K562 (cell line): Measurements from ENCODE around the gene SPDYE6. TPM values are rescaled to one million over a fixed set of nuclear protein-coding genes. Genes with fewer than 3 reads are reported as not detected.

Source experiments
- FOS ChIP-seq: IDR thresholded peaks from 3 replicates; pipeline ENCODE4 v1.6.1; 2011; ENCODE audit not compliant: insufficient read length; ENCODE audit errors: extremely low read depth
- HSF4 ChIP-seq: fragments of 250-450 bp; sonication (Bioruptor Pico); IDR thresholded peaks from 2 replicates; pipeline ENCODE4 v2.1.2; 2022; ENCODE audit warnings: mild to moderate bottlenecking, moderate library complexity, borderline replicate concordance
- SMARCE1 ChIP-seq: fragments of 450-650 bp; IDR thresholded peaks from 2 replicates; pipeline ENCODE4 v1.7.1; 2016; ENCODE audit warnings: mild to moderate bottlenecking
- ZNF12 ChIP-seq: sonication (generic); formaldehyde crosslinking; IDR thresholded peaks from 2 replicates; pipeline ENCODE4 v1.4.0; 2020; ENCODE audit warnings: mild to moderate bottlenecking, missing genetic modification reagents
- ZNF436 ChIP-seq: fragments of 250-450, 450-650 bp; sonication (Bioruptor Pico); formaldehyde crosslinking; IDR thresholded peaks from 2 replicates; pipeline ENCODE4 v1.7.0; 2020; ENCODE audit warnings: mild to moderate bottlenecking
- polyA plus RNA-seq, 8 experiments: library from polyadenylated mRNA; depleted of rRNA in 4 of 8; stranded (reverse) in 5 of 8; unstranded in 3 of 8; fragments of >200 nt; fragmentation: Nextera tagmentation in 2 of 8; fragmentation: Illumina TruSeq in 1 of 8; extraction: Ambion mirVana in 2 of 8; extraction: Trizol in 1 of 8; gene quantifications; 2 replicates each; pipeline versions ENCODE4 v1.2.1 to v1.2.3, GENCODE V29; 2011 to 2014; ENCODE audit warnings: inconsistent platforms in 1 of 8, missing spikeins in 1 of 8
- total RNA-seq, 7 experiments: library from RNA; depleted of rRNA in 6 of 7; stranded (reverse); fragments of >200 nt in 6 of 7; fragmentation: Illumina TruSeq in 2 of 7; extraction: Trizol in 2 of 7; gene quantifications; 2 replicates each; pipeline versions ENCODE4 v1.2.1 to v1.2.3, GENCODE V29; 2011 to 2021; ENCODE audit warnings: low replicate concordance in 1 of 7
- TF ChIP-seq, protein P1 (sequence below): fragments of 450-650 bp; IDR thresholded peaks from 2 replicates; pipeline ENCODE4 v1.7.1; 2018; ENCODE audit warnings: mild to moderate bottlenecking, low read depth; ENCODE audit not compliant: partially characterized antibody
- TF ChIP-seq, protein P2 (sequence below), 2 experiments: fragments of 450-650 bp; formaldehyde crosslinking in 1 of 2; IDR thresholded peaks; 2 replicates each; pipeline versions ENCODE4 v1.4.0 to v1.6.1; 2014 to 2020; ENCODE audit warnings: mild to moderate bottlenecking in 2 of 2, borderline replicate concordance in 1 of 2, low read depth in 1 of 2
- TF ChIP-seq, protein P3 (sequence below): sonication (generic); formaldehyde crosslinking; IDR thresholded peaks from 2 replicates; pipeline ENCODE4 v1.4.0; 2020; ENCODE audit warnings: mild to moderate bottlenecking, missing genetic modification reagents
- TF ChIP-seq, protein P4 (sequence below): fragments of 450-650 bp; formaldehyde crosslinking; conservative IDR thresholded peaks from 2 replicates; pipeline ENCODE4 v1.4.0; 2022; ENCODE audit warnings: mild to moderate bottlenecking, missing genetic modification characterization
- TF ChIP-seq, protein P5 (sequence below): fragments of 250-450 bp; sonication (Bioruptor Pico); IDR thresholded peaks from 2 replicates; pipeline ENCODE4 v1.8.0; 2021; ENCODE audit warnings: borderline replicate concordance, mild to moderate bottlenecking, moderate library complexity; ENCODE audit not compliant: poor library complexity, severe bottlenecking

Gene SPDYE6
- total and polyA plus RNA-seq, 9 of the 15 experiments (the other 6 are each of a cell fraction or from before 2014, with no cell fraction given), result 0.24 to 0.35 TPM; not detected in 7

DNA sequence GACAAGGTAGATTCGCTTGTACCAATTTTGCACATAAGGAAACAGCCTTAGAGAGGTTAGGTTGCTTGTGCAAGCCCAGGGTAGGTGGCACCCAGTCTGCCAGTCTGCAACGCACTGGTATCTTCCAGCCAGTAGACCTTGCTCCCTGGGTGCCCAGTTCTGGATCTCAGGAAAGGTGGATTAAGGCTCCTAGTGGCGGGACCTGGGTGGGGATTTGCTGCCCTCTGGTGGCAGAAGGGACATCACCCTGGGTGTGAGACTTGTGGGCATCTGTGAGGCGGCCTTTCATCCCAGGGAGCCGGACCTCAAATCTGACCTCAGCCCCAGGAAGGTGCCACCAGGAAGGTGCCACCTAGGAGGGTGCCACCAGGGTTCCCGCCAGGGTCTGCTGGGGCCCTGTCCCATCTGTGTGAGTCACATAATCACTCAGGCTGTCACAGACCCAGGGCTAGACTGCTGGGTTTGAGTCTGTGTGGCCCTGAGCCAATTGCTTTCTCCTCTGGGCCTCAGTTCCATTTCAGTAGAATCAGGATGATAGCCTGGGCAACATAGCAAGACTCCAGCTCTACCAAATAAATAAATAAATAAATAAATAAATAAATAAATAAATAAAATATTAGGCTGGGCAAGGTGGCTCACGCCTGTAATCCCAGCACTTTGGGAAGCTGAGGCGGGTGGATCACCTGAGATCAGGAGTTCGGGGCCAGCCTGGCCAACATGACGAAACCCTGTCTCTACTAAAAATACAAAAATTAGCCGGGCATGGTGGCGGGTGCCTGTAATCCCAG, 34.6 kb upstream of the SPDYE6 start (continued):
- TF ChIP-seq, protein P1, sequence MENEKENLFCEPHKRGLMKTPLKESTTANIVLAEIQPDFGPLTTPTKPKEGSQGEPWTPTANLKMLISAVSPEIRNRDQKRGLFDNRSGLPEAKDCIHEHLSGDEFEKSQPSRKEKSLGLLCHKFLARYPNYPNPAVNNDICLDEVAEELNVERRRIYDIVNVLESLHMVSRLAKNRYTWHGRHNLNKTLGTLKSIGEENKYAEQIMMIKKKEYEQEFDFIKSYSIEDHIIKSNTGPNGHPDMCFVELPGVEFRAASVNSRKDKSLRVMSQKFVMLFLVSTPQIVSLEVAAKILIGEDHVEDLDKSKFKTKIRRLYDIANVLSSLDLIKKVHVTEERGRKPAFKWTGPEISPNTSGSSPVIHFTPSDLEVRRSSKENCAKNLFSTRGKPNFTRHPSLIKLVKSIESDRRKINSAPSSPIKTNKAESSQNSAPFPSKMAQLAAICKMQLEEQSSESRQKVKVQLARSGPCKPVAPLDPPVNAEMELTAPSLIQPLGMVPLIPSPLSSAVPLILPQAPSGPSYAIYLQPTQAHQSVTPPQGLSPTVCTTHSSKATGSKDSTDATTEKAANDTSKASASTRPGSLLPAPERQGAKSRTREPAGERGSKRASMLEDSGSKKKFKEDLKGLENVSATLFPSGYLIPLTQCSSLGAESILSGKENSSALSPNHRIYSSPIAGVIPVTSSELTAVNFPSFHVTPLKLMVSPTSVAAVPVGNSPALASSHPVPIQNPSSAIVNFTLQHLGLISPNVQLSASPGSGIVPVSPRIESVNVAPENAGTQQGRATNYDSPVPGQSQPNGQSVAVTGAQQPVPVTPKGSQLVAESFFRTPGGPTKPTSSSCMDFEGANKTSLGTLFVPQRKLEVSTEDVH, result no peak
- TF ChIP-seq SMARCE1 (no peak), ZNF12 (CRISPR knock-in tag) (no peak), HSF4 (no peak), FOS (no peak), ZNF436 (no peak)
- TF ChIP-seq, protein P2, sequence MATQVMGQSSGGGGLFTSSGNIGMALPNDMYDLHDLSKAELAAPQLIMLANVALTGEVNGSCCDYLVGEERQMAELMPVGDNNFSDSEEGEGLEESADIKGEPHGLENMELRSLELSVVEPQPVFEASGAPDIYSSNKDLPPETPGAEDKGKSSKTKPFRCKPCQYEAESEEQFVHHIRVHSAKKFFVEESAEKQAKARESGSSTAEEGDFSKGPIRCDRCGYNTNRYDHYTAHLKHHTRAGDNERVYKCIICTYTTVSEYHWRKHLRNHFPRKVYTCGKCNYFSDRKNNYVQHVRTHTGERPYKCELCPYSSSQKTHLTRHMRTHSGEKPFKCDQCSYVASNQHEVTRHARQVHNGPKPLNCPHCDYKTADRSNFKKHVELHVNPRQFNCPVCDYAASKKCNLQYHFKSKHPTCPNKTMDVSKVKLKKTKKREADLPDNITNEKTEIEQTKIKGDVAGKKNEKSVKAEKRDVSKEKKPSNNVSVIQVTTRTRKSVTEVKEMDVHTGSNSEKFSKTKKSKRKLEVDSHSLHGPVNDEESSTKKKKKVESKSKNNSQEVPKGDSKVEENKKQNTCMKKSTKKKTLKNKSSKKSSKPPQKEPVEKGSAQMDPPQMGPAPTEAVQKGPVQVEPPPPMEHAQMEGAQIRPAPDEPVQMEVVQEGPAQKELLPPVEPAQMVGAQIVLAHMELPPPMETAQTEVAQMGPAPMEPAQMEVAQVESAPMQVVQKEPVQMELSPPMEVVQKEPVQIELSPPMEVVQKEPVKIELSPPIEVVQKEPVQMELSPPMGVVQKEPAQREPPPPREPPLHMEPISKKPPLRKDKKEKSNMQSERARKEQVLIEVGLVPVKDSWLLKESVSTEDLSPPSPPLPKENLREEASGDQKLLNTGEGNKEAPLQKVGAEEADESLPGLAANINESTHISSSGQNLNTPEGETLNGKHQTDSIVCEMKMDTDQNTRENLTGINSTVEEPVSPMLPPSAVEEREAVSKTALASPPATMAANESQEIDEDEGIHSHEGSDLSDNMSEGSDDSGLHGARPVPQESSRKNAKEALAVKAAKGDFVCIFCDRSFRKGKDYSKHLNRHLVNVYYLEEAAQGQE (IDR thresholded peaks at IDR 0.05; ENCODE audit: borderline replicate concordance), result peak; percentile 83
- TF ChIP-seq, protein P2 (CRISPR knock-in tag; IDR thresholded peaks at IDR 0.05; ENCODE audit: low read depth), result no peak
- TF ChIP-seq, protein P3, sequence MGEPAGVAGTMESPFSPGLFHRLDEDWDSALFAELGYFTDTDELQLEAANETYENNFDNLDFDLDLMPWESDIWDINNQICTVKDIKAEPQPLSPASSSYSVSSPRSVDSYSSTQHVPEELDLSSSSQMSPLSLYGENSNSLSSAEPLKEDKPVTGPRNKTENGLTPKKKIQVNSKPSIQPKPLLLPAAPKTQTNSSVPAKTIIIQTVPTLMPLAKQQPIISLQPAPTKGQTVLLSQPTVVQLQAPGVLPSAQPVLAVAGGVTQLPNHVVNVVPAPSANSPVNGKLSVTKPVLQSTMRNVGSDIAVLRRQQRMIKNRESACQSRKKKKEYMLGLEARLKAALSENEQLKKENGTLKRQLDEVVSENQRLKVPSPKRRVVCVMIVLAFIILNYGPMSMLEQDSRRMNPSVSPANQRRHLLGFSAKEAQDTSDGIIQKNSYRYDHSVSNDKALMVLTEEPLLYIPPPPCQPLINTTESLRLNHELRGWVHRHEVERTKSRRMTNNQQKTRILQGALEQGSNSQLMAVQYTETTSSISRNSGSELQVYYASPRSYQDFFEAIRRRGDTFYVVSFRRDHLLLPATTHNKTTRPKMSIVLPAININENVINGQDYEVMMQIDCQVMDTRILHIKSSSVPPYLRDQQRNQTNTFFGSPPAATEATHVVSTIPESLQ, result 0 out of 2 replicates have a peak, but pooled peaks have one; percentile 31
- TF ChIP-seq, protein P4, sequence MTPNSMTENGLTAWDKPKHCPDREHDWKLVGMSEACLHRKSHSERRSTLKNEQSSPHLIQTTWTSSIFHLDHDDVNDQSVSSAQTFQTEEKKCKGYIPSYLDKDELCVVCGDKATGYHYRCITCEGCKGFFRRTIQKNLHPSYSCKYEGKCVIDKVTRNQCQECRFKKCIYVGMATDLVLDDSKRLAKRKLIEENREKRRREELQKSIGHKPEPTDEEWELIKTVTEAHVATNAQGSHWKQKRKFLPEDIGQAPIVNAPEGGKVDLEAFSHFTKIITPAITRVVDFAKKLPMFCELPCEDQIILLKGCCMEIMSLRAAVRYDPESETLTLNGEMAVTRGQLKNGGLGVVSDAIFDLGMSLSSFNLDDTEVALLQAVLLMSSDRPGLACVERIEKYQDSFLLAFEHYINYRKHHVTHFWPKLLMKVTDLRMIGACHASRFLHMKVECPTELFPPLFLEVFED (CRISPR knock-in tag), result no peak
- TF ChIP-seq, protein P5, sequence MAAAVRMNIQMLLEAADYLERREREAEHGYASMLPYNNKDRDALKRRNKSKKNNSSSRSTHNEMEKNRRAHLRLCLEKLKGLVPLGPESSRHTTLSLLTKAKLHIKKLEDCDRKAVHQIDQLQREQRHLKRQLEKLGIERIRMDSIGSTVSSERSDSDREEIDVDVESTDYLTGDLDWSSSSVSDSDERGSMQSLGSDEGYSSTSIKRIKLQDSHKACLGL (CRISPR knock-in tag), result no peak
